ENCODE measurements around the gene NFATC1.

NFATC1 gene

GRCh38 chr18:79463424-79463960 is 67.8 kb downstream of the NFATC1 start:
- 94 to 97% methylated on average over 20 to 24 of the region's 25 CpGs for WGBS, 2 experiments (ENCODE audit: insufficient coverage in 2 of 2)
- Histone ChIP-seq H3K36me3 (ENCODE audit: control insufficient read depth, insufficient read depth, low read length) (peaks cover 76% of the 10 kb centered on the region), H3K4me3 (ENCODE audit: extremely low read depth, insufficient read depth, low read length, poor library complexity, severe bottlenecking) (no peak overlapping the region), H3K9me3 (ENCODE audit: control insufficient read depth, low read length) (no peaks in the 10 kb centered on the region), H3K27ac (ENCODE audit: low read depth, low read length, severe bottlenecking) (no peak overlapping the region), H3K4me1 (ENCODE audit: control insufficient read depth, insufficient read depth, low read length, poor library complexity, severe bottlenecking) (peaks cover 32% of the 10 kb centered on the region)

- Histone ChIP-seq H3K4me3 (ENCODE audit: extremely low read depth, insufficient read depth, low read length, poor library complexity, severe bottlenecking) (no peak overlapping the region), H3K27ac (ENCODE audit: low read depth, low read length, severe bottlenecking) (peak overlapping the region; percentile 36)
- WGBS, 2 experiments (ENCODE audit: insufficient coverage in 2 of 2) = 61 to 65% methylated on average over 22 to 26 of the region's 26 CpGs
Observed at GRCh38 chr18:79465392-79465991, 69.8 kb downstream of the NFATC1 start.

DNA sequence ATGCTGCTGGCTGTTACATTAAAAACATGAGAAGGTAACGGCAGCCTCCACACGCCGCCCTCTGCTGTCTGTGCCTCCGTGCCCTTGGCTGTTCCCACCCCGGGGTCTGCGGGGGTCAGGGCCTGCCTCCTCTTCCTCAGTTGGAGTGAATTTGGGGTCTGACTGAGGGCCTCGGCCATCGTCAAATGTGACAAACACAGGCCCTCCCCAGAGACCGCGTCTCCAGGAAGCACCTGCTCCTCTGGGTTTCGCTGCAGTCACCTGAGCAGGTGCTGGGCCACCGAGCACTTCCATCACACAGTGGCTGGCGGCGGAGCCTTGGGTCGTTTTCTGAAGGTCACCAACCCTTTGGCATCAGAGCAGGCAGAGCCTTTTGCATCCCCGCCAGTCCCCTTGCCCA is 70.9 kb downstream of the NFATC1 start:
- peaks cover 16% of the 10 kb centered on the region for H3K4me1 ChIP-seq (ENCODE audit: control insufficient read depth, insufficient read depth, low read length, poor library complexity, severe bottlenecking)
- no peak overlapping the region for H3K4me3 ChIP-seq (ENCODE audit: extremely low read depth, insufficient read depth, low read length, poor library complexity, severe bottlenecking)
- H3K27ac ChIP-seq (ENCODE audit: low read depth, low read length, severe bottlenecking) = no peak overlapping the region
- no peaks in the 10 kb centered on the region for H3K9me3 ChIP-seq (ENCODE audit: control insufficient read depth, low read length)
- H3K36me3 ChIP-seq (ENCODE audit: control insufficient read depth, insufficient read depth, low read length) = peaks cover 95% of the 10 kb centered on the region
- WGBS, 2 experiments (ENCODE audit: insufficient coverage in 2 of 2) = 96 to 97% methylated on average over 16 of the region's 16 CpGs

More at GRCh38 chr18:79465392-79465991, 69.8 kb downstream of the NFATC1 start:
- peaks cover 21% of the 10 kb centered on the region for H3K4me1 ChIP-seq (ENCODE audit: control insufficient read depth, insufficient read depth, low read length, poor library complexity, severe bottlenecking)
- no peaks in the 10 kb centered on the region for H3K9me3 ChIP-seq (ENCODE audit: control insufficient read depth, low read length)
- H3K36me3 ChIP-seq (ENCODE audit: control insufficient read depth, insufficient read depth, low read length) = peaks cover 91% of the 10 kb centered on the region

GRCh38 chr18:79467126-79467525 is 71.4 kb downstream of the NFATC1 start:
- 96 to 98% methylated on average over 18 to 33 of the region's 33 CpGs for WGBS, 2 experiments (ENCODE audit: insufficient coverage in 2 of 2)
- Histone ChIP-seq H3K27ac (ENCODE audit: low read depth, low read length, severe bottlenecking) (no peak overlapping the region), H3K4me1 (ENCODE audit: control insufficient read depth, insufficient read depth, low read length, poor library complexity, severe bottlenecking) (peaks cover 16% of the 10 kb centered on the region), H3K4me3 (ENCODE audit: extremely low read depth, insufficient read depth, low read length, poor library complexity, severe bottlenecking) (no peak overlapping the region), H3K36me3 (ENCODE audit: control insufficient read depth, insufficient read depth, low read length) (peaks cover 92% of the 10 kb centered on the region), H3K9me3 (ENCODE audit: control insufficient read depth, low read length) (no peaks in the 10 kb centered on the region)

DNA sequence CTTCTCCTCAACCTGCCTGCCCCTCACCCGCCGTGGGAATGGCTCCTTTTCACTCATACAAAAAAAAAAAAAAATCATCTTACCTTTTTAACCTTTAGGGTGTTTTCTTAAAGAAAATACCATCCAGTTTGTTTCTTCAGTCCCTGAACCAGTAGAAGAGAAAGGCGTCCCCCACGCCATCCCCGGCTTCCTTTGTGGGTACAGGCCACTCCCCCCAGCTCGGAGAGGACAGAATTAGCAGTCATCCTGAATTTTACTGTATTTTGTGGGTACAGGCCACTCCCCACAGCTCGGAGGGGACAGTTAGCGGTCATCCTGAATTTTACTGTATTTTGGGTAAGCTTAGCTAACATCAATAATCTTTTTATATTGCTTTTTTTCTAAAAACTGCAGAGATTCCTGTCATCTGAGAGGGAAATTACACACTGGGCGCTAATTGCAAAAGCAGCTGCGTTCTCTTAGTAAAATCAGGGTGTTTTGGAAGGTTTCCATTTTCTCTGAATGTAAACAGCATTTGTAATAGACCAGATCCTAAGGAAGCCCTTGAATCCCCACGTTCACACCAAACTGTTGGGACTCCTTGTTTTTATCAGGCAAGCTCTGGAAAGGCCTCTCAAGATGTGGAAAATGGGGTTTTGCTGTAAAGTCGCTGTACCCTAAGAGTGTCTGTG is 72.5 kb downstream of the NFATC1 start:
- H3K36me3 ChIP-seq (ENCODE audit: control insufficient read depth, insufficient read depth, low read length) = peaks cover 91% of the 10 kb centered on the region

DNA sequence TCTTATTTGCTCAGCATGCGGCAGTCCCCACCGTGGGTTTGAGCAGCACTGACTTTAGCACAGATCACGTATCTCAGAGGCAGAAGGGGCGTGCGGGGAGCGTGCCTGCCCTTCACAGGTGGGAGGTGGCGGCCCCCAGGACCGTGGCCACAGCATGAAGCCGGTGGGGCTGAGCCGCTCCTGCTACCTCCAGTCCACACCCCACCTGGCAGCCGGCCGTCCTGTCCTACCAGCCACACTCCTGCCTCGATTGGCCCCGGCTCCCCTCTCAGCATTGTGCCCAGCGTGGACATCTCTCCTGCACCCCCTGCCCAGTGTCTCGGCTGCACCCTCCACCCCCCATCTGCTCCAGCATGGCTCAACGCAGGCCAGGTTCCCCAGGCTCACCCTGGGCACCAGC is 73.6 kb downstream of the NFATC1 start:
- H3K4me1 ChIP-seq (ENCODE audit: control insufficient read depth, insufficient read depth, low read length, poor library complexity, severe bottlenecking) = peaks cover 16% of the 10 kb centered on the region

More for the DNA sequence above, 72.5 kb downstream of the NFATC1 start:
- Histone ChIP-seq H3K27ac (ENCODE audit: low read depth, low read length, severe bottlenecking) (no peak overlapping the region), H3K4me3 (ENCODE audit: extremely low read depth, insufficient read depth, low read length, poor library complexity, severe bottlenecking) (no peak overlapping the region), H3K9me3 (ENCODE audit: control insufficient read depth, low read length) (no peaks in the 10 kb centered on the region), H3K4me1 (ENCODE audit: control insufficient read depth, insufficient read depth, low read length, poor library complexity, severe bottlenecking) (peaks cover 16% of the 10 kb centered on the region)
- WGBS, 2 experiments (ENCODE audit: insufficient coverage in 2 of 2) = 87 to 94% methylated on average over 3 to 8 of the region's 12 CpGs

DNA sequence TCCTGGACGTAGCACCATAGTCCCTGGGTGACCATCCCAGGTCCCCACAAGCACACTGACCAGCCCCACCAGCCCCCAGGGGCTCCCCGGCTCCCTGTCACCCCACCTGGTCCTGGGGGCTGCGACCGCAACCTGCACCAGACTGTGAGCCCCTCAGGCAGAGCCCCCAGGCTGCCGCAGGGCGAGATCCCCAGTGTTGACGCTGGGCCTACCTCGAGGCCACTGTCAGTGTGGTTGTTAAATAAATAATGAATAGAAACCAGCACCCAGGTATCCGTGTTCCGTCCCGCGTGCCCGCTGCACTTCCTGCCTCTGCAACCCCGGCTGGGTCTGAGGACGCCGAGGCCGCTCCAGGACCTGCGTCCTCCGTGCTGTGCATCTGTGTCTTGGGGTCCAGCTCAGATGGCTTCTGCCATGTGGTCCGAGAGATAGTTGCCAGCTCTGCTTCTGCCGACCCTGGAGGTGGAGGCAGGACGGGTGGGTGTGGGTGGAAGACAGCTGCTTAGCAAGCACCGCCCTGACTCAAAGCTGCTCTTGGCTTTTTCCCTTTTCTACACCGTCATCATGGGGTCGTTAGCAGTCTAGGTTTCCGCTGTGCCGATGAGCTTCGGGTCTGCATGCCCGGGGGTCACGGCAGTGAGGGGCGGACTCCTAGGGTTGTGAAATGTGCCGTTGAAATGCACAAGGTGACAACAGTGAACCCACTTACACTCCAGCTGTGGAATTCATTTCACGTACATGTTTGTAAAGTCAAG is 74.2 kb downstream of the NFATC1 start:
- H3K4me1 ChIP-seq (ENCODE audit: control insufficient read depth, insufficient read depth, low read length, poor library complexity, severe bottlenecking) = peaks cover 16% of the 10 kb centered on the region
- H3K36me3 ChIP-seq (ENCODE audit: control insufficient read depth, insufficient read depth, low read length) = peaks cover 76% of the 10 kb centered on the region
- H3K4me3 ChIP-seq (ENCODE audit: extremely low read depth, insufficient read depth, low read length, poor library complexity, severe bottlenecking) = no peak overlapping the region
- no peak overlapping the region for H3K27ac ChIP-seq (ENCODE audit: low read depth, low read length, severe bottlenecking)
- no peaks in the 10 kb centered on the region for H3K9me3 ChIP-seq (ENCODE audit: control insufficient read depth, low read length)
- WGBS, 2 experiments (ENCODE audit: insufficient coverage in 2 of 2) = 90 to 94% methylated on average over 21 to 24 of the region's 33 CpGs

More for the DNA sequence above, 73.6 kb downstream of the NFATC1 start:
- H3K4me3 ChIP-seq (ENCODE audit: extremely low read depth, insufficient read depth, low read length, poor library complexity, severe bottlenecking) = no peak overlapping the region
- H3K27ac ChIP-seq (ENCODE audit: low read depth, low read length, severe bottlenecking) = no peak overlapping the region
- H3K36me3 ChIP-seq (ENCODE audit: control insufficient read depth, insufficient read depth, low read length) = peaks cover 80% of the 10 kb centered on the region
- H3K9me3 ChIP-seq (ENCODE audit: control insufficient read depth, low read length) = no peaks in the 10 kb centered on the region
- WGBS, 2 experiments (ENCODE audit: insufficient coverage in 2 of 2) = 97% methylated on average over 13 to 17 of the region's 17 CpGs

GRCh38 chr18:79470547-79470946 is 74.8 kb downstream of the NFATC1 start:
- H3K27ac ChIP-seq (ENCODE audit: low read depth, low read length, severe bottlenecking) = no peak overlapping the region
- 64 to 75% methylated on average over 20 to 21 of the region's 21 CpGs for WGBS, 2 experiments (ENCODE audit: insufficient coverage in 2 of 2)
- no peak overlapping the region for H3K4me3 ChIP-seq (ENCODE audit: extremely low read depth, insufficient read depth, low read length, poor library complexity, severe bottlenecking)
- H3K36me3 ChIP-seq (ENCODE audit: control insufficient read depth, insufficient read depth, low read length) = peaks cover 71% of the 10 kb centered on the region
- peaks cover 14% of the 10 kb centered on the region for H3K4me1 ChIP-seq (ENCODE audit: control insufficient read depth, insufficient read depth, low read length, poor library complexity, severe bottlenecking)
- H3K9me3 ChIP-seq (ENCODE audit: control insufficient read depth, low read length) = no peaks in the 10 kb centered on the region

DNA sequence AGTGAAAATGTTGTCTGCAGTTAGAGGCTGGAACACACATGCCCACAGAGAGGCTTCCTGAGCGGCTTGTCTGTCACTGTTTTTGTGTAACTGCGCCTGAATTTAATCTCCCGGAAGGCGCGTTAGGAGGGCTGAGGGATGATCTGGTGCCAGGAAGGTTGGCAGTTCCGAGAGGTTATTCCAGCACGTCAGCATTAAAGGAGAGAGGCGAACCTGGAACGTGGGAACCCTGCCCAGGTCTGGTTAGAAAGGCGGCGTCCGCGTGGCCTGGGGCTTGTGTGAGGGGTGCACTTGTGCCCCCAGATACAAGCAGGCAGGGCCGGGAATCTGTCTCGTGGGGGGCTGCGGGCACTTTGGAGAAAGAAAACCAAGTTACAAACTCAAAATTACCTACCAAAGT is 75.3 kb downstream of the NFATC1 start:
- Histone ChIP-seq H3K36me3 (ENCODE audit: control insufficient read depth, insufficient read depth, low read length) (peaks cover 66% of the 10 kb centered on the region), H3K4me3 (ENCODE audit: extremely low read depth, insufficient read depth, low read length, poor library complexity, severe bottlenecking) (no peak overlapping the region), H3K9me3 (ENCODE audit: control insufficient read depth, low read length) (no peaks in the 10 kb centered on the region), H3K4me1 (ENCODE audit: control insufficient read depth, insufficient read depth, low read length, poor library complexity, severe bottlenecking) (peaks cover 12% of the 10 kb centered on the region), H3K27ac (ENCODE audit: low read depth, low read length, severe bottlenecking) (no peak overlapping the region)
- WGBS, 2 experiments (ENCODE audit: insufficient coverage in 2 of 2) = 91 to 98% methylated on average over 12 to 16 of the region's 16 CpGs

DNA sequence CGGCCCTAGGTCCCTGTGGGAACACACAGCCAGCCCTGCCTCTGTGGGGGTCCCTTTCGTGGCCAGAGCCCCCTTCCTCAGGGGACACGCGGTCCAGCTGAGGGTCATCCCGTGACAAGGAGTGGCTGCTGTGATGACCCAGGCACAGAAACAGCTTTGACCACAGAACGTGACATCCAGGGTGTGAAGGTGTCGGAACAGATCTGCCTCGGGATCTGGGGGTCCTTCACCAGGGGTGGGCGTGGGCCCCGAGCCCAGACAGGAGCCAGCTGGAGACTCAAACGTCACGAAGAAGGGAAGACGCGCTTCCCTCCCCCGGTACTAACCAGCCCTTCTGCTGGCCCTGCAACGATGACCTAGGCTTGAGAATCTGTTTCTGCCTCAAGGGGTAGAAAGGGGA is 75.9 kb downstream of the NFATC1 start:
- H3K9me3 ChIP-seq (ENCODE audit: control insufficient read depth, low read length) = no peaks in the 10 kb centered on the region
- H3K36me3 ChIP-seq (ENCODE audit: control insufficient read depth, insufficient read depth, low read length) = peaks cover 60% of the 10 kb centered on the region
- H3K4me1 ChIP-seq (ENCODE audit: control insufficient read depth, insufficient read depth, low read length, poor library complexity, severe bottlenecking) = peaks cover 12% of the 10 kb centered on the region
- no peak overlapping the region for H3K27ac ChIP-seq (ENCODE audit: low read depth, low read length, severe bottlenecking)
- WGBS, 2 experiments (ENCODE audit: insufficient coverage in 2 of 2) = 94 to 97% methylated on average over 16 of the region's 16 CpGs
- no peak overlapping the region for H3K4me3 ChIP-seq (ENCODE audit: extremely low read depth, insufficient read depth, low read length, poor library complexity, severe bottlenecking)
